Lower leg skin (tissue), 3 donors: ENCODE data around the gene BICRAL.

Source experiments
- CTCF ChIP-seq, 3 donors: fragments of 450-650 bp; IDR thresholded peaks; one replicate each; pipeline ENCODE4 v1.5.1; 2016; ENCODE audit warnings: antibody characterized with exemption in 3 of 3, mild to moderate bottlenecking in 3 of 3, moderate library complexity in 2 of 3
- POLR2A ChIP-seq, 2 donors: fragments of 450-650 bp; IDR thresholded peaks; one replicate each; pipeline ENCODE4 v1.6.1; 2016 to 2017; ENCODE audit warnings: antibody characterized with exemption in 2 of 2, mild to moderate bottlenecking in 1 of 2, moderate library complexity in 1 of 2

GRCh38 chr6:42781796-42782688 lies at the start of gene BICRAL:
- no peak for TF ChIP-seq CTCF (IDR thresholded peaks at IDR 0.05)
- no peak for TF ChIP-seq POLR2A (IDR thresholded peaks at IDR 0.05)
